Measurements from ENCODE around the gene MS4A4A.
"Not testable (repeated sequence)": the region's sequence is repeated elsewhere in the genome, so short reads cannot be mapped to it uniquely, and the experiment has no call there.

Gene MS4A4A

GRCh38 chr11:60274416-60274815 lies 6.0 kb upstream of the MS4A4A start:
- FAIRE-seq (no peak), DNase-seq (ENCODE audit: insufficient read length, low spot score) (no peak)
- TF ChIP-seq POLR2A (IDR thresholded peaks at IDR 0.05; ENCODE audit: low read depth, low read length): no peak

- DNase-seq (ENCODE audit: insufficient read length, low spot score) (no peak), FAIRE-seq (no peak)
- TF ChIP-seq POLR2A (IDR thresholded peaks at IDR 0.05; ENCODE audit: low read depth, low read length): no peak
These were observed 1.0 kb downstream of the MS4A4A start for GRCh38 chr11:60281485-60281884.

GRCh38 chr11:60282286-60282685 lies 1.8 kb downstream of the MS4A4A start:
- no peak for TF ChIP-seq POLR2A (IDR thresholded peaks at IDR 0.05; ENCODE audit: low read depth, low read length)

GRCh38 chr11:60285411-60286126 lies 5.1 kb downstream of the MS4A4A start:
- FAIRE-seq; DNase-seq (ENCODE audit: insufficient read length, low spot score): not testable (repeated sequence)

More at GRCh38 chr11:60282286-60282685, 1.8 kb downstream of the MS4A4A start:
- FAIRE-seq (no peak), DNase-seq (ENCODE audit: insufficient read length, low spot score) (no peak)

- no peak for FAIRE-seq
- no peak for DNase-seq (ENCODE audit: insufficient read length, low spot score)
These were observed 8.1 kb downstream of the MS4A4A start for GRCh38 chr11:60288531-60288930.

GRCh38 chr11:60292145-60292544 lies 11.7 kb downstream of the MS4A4A start:
- no peak for DNase-seq (ENCODE audit: insufficient read length, low spot score)
- no peak for FAIRE-seq
- no peak for TF ChIP-seq POLR2A (IDR thresholded peaks at IDR 0.05; ENCODE audit: low read depth, low read length)

More at GRCh38 chr11:60288531-60288930, 8.1 kb downstream of the MS4A4A start:
- no peak for TF ChIP-seq POLR2A (IDR thresholded peaks at IDR 0.05; ENCODE audit: low read depth, low read length)

GRCh38 chr11:60301178-60301577 lies 20.7 kb downstream of the MS4A4A start:
- FAIRE-seq: no peak
- no peak for TF ChIP-seq POLR2A (IDR thresholded peaks at IDR 0.05; ENCODE audit: low read depth, low read length)
- no peak for DNase-seq (ENCODE audit: insufficient read length, low spot score)

- FAIRE-seq; DNase-seq (ENCODE audit: insufficient read length, low spot score): not testable (repeated sequence)
These were observed 21.4 kb downstream of the MS4A4A start for GRCh38 chr11:60301884-60302283.

- DNase-seq (ENCODE audit: insufficient read length, low spot score) (no peak), FAIRE-seq (no peak)
- no peak for TF ChIP-seq POLR2A (IDR thresholded peaks at IDR 0.05; ENCODE audit: low read depth, low read length)
These were observed 23.2 kb downstream of the MS4A4A start for GRCh38 chr11:60303661-60304060.

- FAIRE-seq (no peak), DNase-seq (ENCODE audit: insufficient read length, low spot score) (no peak)
- no peak for TF ChIP-seq POLR2A (IDR thresholded peaks at IDR 0.05; ENCODE audit: low read depth, low read length)
These were observed 25.6 kb downstream of the MS4A4A start for GRCh38 chr11:60305906-60306619.

GRCh38 chr11:60307507-60308195 lies 27.2 kb downstream of the MS4A4A start:
- TF ChIP-seq POLR2A (IDR thresholded peaks at IDR 0.05; ENCODE audit: low read depth, low read length): no peak
- FAIRE-seq (no peak), DNase-seq (ENCODE audit: insufficient read length, low spot score) (no peak)

- TF ChIP-seq POLR2A (IDR thresholded peaks at IDR 0.05; ENCODE audit: low read depth, low read length): no peak
- no peak for DNase-seq (ENCODE audit: insufficient read length, low spot score)
- FAIRE-seq: no peak
These were observed 30.0 kb downstream of the MS4A4A start for GRCh38 chr11:60310407-60310998.

GRCh38 chr11:60314635-60315321 lies 34.3 kb downstream of the MS4A4A start:
- no peak for DNase-seq (ENCODE audit: insufficient read length, low spot score)
- TF ChIP-seq POLR2A (IDR thresholded peaks at IDR 0.05; ENCODE audit: low read depth, low read length): no peak
- FAIRE-seq: no peak

- TF ChIP-seq POLR2A (IDR thresholded peaks at IDR 0.05; ENCODE audit: low read depth, low read length): no peak
- no peak for FAIRE-seq
- DNase-seq (ENCODE audit: insufficient read length, low spot score): no peak
These were observed 35.4 kb downstream of the MS4A4A start for GRCh38 chr11:60315871-60316270.
